GM19240 (cell line): ENCODE results near the gene DCAF15.
A peak's percentile ranks its signal among the peaks of the same experiment; 100 is the strongest.

ENCODE experiments used
- DNase-seq: peaks from one replicate; pipeline ENCODE4 v3.0.0; 2011; ENCODE audit warnings: low spot score; ENCODE audit not compliant: insufficient read length

Gene DCAF15

GRCh38 chr19:13974073-13974472 lies 21.8 kb downstream of the DCAF15 start:
- no peak for DNase-seq

DNA sequence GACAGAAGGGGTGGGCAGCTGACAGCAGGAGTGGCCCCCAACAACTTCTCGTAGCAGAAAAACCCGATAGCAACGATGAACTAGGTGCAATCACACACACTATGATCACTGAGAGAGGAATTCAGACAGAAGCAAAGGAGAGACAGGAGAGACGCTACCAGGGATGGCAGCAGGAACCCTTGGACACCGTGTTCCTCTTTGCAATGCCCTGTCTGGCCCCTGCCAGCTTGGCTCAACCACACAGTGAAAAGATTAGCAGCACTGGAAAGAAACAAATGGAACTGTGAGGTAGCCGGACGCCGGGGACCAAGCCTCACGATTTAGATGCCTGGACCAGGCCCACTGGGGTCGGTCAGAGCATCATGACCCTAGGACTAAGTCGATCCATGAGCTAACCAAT lies 23.6 kb downstream of the DCAF15 start:
- DNase-seq = no peak

DNA sequence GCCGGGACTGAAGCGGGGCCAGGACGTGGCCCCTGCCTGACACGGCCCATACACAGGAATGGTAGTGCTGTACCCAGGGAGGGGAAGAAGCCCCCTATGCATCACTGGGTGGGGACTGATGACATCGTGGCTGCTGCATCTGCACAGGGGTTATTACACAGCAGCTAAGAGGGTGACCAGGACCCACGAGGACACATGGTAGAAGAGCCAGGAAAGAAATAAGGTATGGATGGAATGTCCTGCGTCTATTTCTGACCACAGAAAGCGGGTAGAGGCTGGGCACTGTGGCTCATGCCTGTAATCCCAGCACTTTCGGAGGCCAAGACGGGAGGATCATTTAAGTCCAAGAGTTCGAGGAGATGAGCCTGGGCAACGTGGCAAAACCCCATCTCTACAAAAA lies 24.1 kb downstream of the DCAF15 start:
- no peak for DNase-seq

DNA sequence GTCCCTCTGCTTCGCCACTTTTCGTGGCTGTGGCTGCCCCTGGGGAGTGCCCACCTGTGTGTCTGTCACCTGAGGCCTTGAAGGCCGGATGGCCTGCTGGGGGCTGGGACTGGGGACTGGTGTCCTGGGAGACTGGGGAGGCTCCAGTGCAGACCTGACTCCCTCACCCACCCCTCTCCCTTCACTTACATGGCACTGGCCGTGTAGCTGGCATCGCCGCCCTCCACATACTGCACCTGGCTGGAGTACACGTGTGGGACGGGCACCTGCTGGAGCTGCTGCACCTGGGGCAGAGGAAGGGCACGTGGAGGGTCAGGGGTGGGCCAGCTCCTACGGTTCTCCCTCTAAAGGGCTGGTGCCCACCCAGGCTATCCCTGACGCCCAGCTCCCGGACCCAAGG lies 25.5 kb downstream of the DCAF15 start:
- no peak for DNase-seq

DNA sequence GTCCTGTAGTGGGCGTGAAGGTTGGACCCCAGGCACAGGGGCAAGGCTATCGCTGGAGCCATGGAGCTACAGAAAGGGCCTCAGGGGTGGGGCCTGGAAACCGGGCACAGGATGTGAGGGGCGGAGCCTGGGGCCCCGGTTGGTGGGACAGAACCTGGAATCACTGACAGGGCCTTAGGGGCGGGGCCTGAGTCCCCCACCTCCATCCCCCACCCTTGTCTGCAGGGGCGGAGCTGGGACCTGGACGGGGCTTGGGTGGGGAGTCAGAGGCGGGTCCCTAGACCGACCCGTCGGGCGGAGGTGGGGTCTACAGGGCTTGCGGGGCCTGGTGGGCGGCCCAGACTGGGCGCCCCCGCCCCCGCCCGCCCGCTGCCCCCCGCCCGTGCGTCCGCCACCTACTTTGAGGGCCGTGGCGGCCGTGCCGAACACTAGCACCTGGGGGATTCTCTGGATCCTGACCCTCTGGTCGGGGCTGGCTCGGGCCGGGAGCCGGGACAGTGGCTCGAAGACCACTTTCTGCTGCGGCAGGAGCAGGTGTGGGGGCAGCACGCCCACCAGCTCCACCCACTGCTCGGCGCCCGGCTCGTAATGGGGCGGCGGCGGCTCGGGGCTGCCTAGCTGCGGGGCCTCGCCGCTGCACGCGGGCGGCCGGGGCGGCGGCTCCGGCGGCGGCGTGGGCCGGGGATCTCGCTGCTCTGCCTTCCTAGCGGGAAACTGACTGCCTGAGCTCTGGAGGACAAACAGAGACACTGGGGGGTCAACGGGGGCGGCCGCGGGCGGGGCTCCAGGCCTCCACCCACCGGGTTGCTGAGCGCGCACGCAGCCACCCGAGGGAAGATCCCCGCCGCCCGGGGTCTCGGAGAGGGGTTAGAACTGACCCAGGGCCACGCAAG lies 26.3 kb downstream of the DCAF15 start:
- DNase-seq = no peak

- DNase-seq = no peak
Observed at GRCh38 chr19:13979244-13979615, 26.9 kb downstream of the DCAF15 start.

DNA sequence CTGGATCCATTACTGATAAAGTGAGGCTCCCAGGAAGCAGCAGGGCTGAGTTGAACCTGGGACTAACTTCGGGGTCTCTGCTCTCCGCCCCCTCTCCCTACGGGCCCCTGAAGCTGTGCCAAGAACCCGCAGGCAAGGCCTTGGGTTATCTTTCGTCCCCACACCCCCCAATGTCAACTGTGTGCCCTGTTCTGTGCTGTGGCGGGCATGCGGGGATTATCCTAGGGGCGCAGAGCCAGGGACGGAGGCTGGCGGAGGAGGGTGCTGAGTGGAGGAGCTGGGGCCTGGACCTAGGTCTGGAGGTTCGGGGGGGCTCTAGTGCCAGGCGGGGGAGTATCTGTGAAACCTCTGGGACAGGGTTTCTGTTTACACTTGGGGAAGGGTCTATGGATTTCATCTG lies 27.4 kb downstream of the DCAF15 start:
- no peak for DNase-seq

DNA sequence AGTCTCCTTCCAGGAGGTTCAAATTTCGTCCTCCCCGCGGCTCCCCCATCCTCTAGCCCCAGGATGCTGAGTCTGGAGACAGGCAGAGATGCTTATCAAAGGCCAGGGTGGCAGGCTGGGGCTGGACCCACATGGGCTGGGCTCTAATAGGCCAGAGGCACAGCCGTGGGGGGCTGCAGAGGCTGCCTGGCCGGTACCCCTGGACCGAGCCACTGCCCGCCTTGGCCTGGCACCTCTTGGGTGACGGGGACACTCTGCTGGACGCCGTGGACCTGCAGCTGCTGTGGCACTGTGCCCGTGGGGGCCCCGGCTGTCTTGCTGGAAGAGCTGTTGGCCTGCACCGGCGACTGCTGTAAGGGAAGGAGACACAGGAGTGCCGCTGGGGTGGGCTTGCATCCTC lies 28.0 kb downstream of the DCAF15 start:
- no peak for DNase-seq

- DNase-seq = no peak
Observed at GRCh38 chr19:13981021-13981420, 28.7 kb downstream of the DCAF15 start.

DNA sequence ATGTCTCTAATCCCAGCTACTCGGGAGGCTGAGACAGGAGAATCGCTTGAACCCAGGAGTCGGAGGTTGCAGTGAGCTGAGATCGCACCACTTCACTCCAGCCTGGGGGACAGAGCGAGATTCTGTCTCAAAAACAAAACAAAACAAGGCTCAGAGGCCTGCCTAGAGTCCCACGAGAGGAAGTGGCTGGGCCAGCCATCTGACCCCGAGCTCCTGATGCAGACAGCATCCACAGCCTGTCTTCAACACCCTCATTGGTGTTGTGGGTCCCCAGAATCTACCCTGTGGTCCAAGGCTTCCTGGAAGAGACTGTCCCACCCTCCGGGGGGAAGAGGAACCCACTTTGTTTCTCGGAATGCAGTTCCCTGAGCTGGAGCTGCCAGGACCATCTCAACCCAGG lies 29.2 kb downstream of the DCAF15 start:
- DNase-seq = no peak

DNA sequence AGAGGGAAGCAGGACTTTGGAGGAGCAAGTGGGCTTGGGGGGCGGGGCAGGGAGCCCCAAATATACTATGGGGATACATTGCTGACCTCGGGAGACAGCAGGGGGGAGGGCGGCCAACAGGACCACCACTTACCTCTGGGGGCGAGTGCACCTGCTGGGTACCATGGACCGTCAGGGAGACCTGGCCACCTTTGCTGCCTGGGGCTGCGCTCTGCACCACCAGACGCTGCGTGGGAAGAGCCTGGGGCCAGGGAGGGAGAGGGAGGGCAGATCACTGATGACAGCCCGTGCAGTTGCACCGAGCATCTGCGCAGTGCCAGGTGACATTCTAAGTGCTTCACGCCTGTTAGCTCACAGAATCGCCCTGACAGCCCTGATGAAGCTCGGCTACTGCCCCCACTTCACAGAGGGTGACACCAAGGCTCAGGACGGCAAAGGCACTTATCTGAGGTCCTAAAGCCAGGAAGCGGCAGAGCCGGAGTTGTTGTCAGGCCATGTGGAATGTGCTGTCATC lies 29.7 kb downstream of the DCAF15 start:
- DNase-seq = no peak

DNA sequence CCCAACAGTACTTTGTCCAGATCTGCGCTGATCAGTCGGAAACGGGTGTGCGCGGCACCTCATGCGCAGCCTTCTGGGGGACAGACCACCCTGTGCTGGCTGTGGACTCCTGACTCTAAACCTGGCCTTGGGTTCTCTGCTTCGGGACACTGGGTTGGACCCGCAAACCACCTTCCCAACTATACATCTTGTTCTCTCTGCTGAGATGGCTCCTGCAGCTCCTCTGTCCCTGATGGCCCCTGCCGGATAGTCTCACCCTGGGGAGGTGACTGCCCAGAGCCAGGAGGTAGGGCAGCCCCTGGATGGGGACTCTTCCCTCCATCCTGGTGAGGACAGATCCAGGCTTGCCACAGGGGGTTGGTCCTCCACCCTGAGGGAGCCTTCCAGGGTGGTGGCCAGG lies 30.5 kb downstream of the DCAF15 start:
- DNase-seq = no peak

GRCh38 chr19:13983213-13983889 lies 31.0 kb downstream of the DCAF15 start:
- DNase-seq = no peak

DNA sequence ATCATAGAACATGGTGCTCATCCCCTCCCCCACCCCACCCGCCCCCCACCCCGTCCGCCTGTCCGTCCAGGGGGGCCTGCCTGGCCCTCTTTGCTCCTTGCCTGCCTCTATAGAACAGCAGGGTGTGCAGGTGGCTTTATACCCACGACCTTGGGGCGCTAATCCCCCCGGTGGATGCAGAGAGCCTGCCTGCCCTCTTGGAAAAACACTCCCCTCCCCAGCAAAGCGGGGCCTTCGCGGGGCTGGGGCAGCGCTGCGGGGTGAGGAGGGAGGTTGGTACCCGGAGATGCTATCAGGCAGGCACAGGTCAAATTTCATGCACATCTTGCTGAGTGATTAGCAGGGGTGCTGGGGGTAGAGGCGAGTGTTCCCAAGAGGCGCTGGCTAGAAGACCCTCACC lies 31.9 kb downstream of the DCAF15 start:
- DNase-seq = no peak

DNA sequence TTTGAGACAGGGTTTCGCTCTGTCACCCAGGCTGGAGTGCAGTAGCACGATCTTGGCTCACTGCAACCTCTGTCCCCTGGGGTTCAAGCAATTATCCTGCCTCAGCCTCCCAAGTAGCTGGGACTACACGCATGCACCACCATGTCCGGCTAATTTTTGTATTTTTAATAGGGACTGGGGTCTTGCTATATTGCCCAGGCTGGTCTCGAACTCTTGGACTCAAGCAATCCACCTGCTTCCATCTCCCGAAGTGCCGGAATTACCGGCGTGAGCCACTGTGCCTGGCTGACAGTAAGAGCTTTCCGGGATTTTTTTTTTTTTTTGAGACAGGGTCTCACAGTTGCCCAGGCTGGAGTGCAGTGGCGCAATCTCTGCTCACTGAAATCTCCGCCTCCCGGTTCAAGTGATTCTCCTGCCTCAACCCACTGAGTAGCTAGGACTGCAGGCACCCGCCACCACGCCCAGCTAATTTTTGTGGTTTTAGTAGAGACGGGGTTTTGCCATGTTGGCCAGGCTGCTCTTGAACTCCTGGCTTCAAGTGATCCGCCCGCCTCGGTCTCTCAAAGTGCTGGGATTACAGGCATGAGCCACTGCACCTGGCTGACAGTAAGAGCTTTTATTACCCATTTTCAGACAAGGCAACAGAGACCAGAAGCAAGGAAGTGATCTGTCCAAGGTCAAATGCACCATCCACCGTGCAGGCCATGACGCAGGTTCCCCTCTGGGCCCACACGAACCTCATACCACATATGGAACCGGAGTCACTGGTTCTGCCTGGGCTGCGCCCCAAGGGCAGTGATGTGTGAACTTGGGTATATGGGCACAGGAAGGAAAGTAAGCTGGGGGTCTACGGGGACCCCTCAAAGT lies 32.8 kb downstream of the DCAF15 start:
- no peak for DNase-seq

- no peak for DNase-seq
Observed at GRCh38 chr19:13985771-13986347, 33.5 kb downstream of the DCAF15 start.

- DNase-seq = peak; percentile 100
Observed at GRCh38 chr19:13986348-13986904, 34.1 kb downstream of the DCAF15 start.

DNA sequence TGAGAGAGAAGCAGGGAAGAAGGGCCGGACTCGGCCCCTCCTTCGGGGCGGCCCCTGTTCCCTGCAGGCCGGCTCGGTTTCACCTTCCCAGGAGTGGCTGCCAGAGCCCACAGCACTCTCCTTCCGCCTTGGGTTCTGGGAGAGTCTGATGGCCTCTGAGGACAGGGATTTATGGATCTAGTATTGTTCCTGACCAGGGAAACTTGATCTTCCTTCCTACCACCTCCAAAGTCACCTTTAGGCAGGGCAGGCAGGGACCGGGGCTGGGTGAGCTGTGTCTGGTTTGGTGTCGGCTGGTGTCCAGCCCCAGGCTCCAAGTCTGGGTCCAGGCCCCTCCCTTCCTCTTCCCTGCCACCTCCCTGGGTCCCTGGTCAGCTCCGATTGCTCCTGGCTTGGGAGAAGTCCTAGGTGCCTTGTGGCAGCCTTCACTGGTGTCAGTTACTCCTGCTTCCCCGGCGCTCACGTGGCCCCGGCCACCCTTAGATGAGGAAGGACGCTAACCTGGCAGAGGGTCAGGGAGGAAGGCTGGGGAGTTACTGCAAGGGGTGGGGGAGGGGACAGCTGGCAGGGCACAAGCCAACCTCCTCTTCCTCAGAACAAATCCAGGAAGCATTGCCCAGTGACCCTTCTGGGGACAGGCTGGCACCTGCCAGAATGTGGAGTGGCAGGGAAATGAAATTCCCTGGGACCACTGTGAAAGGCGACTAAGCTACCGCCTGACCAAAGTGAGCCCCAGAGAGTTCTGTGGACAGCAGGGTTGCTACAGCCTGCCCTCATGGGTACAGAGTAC lies 35.0 kb downstream of the DCAF15 start:
- no peak for DNase-seq

DNA sequence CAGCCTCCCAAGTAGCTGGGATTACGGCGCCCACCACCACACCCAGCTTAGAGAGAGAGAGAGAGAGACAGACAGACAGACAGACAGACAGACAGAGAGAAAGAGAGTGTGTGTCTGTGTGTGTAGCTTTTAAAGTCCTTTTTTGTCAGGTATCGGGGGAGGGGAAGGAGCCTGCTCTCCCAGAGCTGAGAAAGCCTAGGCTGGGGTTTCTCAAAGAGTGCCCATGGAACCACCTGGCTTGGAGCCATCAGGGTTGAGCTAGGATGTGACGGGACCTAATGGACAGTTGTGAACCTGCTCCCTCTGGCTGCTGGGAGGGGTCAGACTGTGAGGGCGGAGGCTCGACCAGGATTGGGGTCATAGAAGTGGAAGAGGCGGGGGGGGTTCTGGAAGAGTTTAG lies 37.2 kb downstream of the DCAF15 start:
- no peak for DNase-seq

GRCh38 chr19:13990085-13990484 lies 37.8 kb downstream of the DCAF15 start:
- no peak for DNase-seq
